ENCODE data around the gene TLCD3B. TPM values are rescaled to one million over a fixed set of nuclear protein-coding genes. Genes with fewer than 3 reads are reported as not detected.

Gene TLCD3B
- polyA plus RNA-seq, 10 donors: 0.44 to 1.9 (median 0.95) TPM

- no peak for DNase-seq
These were observed 24.3 kb downstream of the TLCD3B start for GRCh38 chr16:30006659-30007377.

- no peak for DNase-seq
These were observed 25.0 kb downstream of the TLCD3B start for GRCh38 chr16:30006095-30006473.

DNA sequence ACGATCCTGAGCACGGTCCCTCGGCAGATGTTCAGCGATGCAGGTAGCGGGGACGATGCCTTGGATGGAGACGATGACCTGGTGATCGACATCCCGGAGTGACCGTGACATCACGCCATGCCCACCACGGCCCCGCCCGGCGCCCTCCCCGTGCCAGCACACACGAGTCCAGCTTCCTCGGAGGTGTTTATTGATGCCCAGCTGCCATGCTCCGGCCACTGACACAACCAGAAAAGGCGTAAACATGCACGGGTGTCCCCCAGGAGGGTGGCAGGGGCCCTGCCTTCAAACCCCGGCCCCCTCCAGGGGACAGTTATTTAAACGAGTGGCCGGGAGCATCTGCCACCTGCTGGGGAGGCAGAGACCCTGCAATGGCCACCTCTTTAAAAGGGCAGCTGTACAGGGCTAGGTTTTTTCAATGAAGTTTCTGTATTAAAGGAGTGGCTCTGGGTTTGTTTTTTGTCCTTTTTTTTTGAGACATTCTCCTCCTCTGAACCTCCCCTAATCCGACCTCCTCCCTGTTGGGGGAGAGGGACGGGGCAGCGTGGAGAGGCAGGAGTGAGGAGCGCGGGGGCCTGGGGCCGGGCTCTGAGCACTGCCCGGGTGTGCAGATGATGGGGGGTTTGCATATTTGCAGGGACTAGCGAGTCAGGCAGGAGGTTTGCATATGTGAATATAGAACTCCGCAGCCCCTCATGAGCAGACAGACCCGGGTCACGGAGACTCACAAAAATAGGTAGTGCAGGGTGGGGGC lies 25.6 kb downstream of the TLCD3B start:
- DNase-seq: peak in 2 of 3 donors; percentile 24 to 52

DNA sequence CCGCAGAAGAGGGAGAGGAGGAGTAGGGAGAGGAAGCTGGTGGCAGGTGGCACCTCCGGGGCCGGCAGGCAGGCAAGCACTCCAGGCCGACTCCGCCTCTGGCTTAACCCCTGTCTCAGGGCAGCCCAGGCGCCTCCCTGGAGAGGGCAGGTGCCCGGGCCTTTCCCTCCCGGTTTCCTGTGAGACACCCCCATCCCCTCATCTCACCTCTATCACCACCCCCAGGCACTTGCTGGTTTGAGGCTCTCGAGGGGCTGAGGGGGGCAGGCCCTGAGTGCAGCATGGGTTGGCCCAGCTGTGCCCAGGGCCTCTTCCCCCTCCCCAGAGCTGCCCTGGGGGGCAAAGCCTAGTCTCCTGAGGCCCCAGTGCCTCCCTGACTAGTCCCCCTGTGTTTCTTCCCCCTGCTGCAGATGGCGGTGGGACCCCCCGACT lies 26.2 kb downstream of the TLCD3B start:
- DNase-seq: no peak

DNA sequence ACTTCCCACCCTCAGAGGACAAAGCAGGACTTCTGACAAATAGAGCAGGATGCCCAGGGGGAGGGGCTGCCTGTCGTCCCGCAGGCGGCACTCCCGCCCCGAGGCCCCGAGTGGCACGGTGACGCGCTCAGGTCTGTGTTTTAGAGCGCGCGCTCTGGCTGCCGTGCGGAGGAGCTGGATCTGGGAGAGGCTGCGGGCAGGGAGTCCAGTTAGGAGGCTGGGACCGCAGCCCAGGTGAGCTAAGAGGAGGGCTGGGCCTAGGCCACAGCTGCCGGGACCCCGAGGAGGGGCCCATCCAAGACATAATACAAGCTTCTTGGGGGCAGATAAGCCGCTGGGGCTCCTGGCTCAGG lies 26.7 kb downstream of the TLCD3B start:
- no peak for DNase-seq

GRCh38 chr16:30003670-30004423 lies 27.2 kb downstream of the TLCD3B start:
- DNase-seq: no peak

DNA sequence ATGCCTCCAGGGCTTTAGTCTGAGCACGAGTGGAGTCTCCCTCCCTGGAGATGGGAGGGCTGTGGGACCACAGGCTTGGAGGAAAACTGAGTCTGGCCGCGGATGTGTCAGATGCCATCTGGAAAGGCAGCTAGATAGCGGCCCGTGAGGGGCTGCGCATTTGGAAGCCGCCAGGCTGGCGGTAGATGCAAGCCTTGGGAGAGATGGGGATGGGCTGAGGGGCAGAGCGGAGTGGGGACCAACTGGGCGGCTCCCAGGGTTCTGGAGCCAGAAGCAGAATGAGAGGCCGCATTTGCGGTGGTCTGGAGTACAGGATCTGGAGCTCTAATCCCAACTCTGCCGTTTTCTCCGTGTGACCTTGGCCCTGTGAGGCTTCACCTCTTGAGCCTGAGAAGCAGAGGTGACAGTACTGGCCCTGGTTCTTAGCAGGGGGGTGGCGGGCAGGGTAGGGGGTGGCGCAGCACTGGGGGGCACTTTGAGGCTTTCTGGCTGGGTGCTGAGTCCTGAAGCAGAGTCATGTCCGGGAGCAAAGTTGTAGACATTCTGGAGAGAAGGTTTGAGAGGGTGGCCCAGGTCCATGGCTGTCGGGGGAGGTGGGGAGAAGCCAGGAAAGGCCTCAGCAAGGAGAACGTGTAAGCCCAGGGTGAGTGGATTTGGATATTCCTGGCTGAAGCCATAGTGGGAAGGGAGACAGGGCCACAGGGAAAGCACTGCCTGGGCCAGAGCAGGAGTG lies 28.3 kb downstream of the TLCD3B start:
- no peak for DNase-seq

DNA sequence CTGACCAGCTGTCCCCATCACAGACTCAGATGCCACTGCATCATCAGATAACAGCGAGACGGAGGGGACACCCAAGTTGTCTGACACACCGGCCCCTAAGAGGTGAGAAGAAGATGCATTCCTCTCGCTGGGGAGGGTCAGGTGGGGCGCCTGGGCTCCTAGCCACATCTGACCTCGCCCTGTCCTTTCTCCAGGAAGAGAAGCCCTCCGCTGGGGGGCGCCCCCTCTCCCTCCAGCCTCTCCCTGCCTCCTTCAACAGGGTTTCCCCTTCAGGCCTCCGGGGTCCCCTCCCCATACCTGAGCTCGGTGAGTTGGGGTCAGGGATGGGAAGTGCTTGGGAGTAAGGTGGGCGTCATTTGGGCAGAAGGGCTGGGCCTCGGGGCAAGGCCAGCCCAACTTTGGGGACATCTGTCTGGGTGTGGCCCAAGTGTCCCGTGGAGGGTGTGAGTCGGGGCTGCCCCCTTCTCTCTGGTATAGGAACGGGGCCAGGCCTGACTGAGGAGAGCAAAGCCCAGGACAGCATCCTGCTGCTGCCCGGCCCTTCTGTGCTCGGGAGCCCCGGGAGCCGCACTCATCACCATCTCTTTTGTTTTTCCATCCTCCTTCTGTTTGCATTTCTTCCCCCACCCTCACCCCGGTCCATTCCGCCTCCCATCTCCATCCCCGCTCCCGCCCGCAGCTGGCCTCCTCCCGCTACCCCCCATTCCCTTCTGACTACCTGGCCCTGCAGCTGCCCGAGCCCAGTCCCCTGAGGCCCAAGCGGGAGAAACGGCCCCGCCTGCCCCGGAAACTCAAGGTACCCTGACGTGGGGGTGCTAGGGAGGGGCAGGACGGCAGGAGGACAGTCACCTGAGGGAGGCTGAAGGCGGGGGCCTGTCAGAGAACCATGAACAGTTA lies 30.1 kb downstream of the TLCD3B start:
- DNase-seq: no peak

GRCh38 chr16:29999605-30000004 lies 31.5 kb downstream of the TLCD3B start:
- no peak for DNase-seq

DNA sequence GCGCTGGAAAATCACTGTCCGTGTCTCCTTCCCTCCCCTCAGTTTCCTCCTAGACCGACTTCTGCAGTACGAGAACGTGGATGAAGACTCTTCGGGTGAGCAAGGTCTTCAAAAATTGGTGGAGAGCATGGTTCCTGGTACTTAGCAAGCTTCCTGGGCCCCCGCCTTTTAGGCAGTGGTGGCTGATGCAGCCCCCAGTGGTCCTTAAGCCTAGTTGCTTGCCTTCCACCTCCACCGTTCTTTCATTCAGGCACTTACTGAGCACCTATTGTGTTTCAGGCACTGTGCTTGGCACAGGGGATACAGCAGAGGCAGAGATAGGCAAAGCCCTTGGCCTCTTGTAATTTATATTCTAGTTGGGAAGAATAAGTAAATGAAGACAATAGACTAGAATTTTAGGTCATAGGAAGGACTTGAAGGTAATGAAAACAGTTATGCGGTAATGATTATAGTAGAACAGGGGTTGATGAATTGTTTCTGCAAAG lies 34.3 kb downstream of the TLCD3B start:
- DNase-seq: no peak

- peak; percentile 96 to 99 (median 97) for DNase-seq
These were observed 34.9 kb downstream of the TLCD3B start, which contains the start of gene INO80E for GRCh38 chr16:29995911-29996765. Gene INO80E, plus strand, starts transcription at chr16:29996241. Its CDS starts 70 bp downstream, at chr16:29996311.

GRCh38 chr16:29995324-29995910 lies 35.7 kb downstream of the TLCD3B start, which contains the start of gene HIRIP3:
Gene HIRIP3, minus strand, starts transcription at chr16:29995617. Its CDS starts 12 bp downstream, at chr16:29995605.
- DNase-seq: peak in 2 of 3 donors; percentile 79 to 91

- peak in 2 of 3 donors; percentile 40 to 43 for DNase-seq
These were observed 36.3 kb downstream of the TLCD3B start for GRCh38 chr16:29994600-29995323.

DNA sequence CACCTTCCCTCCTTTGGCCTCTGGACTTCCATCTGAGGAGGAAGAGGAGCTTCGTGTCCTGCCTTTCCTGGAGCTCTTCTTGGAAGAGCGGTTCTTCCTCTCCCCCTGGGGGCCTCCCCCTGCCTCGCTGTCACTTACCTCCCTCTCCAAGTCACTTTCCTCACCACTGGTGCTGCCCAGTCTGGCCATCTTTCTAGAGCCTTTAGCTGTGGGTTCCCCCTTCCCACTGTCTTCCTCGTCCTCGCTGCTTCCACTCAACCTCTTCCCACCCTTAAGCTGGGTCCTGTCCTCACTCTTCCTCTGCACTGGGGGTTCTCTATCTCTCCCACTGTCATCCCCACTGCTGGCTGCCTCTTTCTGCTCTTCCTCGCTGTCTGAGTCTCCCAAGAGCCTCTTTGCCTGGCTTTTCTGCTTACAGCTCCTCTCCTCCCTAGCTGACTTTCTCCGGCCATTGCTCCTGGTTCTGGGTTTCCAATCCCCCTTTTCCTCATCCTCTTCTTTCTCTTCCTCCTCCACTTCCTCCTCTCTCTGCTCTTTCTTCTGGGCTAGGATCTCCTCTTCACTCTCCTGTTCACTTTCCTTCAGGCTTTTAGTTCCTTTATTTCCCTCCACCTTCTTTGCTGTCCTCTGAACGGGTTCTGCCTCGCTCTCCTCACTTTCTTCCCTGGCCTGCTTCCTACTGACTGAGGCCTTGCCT lies 37.0 kb downstream of the TLCD3B start:
- DNase-seq: no peak

GRCh38 chr16:29993191-29993902 lies 37.7 kb downstream of the TLCD3B start:
- DNase-seq: no peak

GRCh38 chr16:29992344-29992967 lies 38.6 kb downstream of the TLCD3B start:
- DNase-seq: no peak

- no peak for DNase-seq
These were observed 39.5 kb downstream of the TLCD3B start for GRCh38 chr16:29991571-29991904.

All from muscle of back (tissue), 11 donors.